Germinal center (tissue), 1 donor: Measurements from ENCODE around the gene IFT88.

ENCODE experiments used
- DNase-seq: peaks from one replicate; pipeline ENCODE4 v3.0.0; 2012; ENCODE audit warnings: mixed read lengths, low spot score

IFT88 gene

DNA sequence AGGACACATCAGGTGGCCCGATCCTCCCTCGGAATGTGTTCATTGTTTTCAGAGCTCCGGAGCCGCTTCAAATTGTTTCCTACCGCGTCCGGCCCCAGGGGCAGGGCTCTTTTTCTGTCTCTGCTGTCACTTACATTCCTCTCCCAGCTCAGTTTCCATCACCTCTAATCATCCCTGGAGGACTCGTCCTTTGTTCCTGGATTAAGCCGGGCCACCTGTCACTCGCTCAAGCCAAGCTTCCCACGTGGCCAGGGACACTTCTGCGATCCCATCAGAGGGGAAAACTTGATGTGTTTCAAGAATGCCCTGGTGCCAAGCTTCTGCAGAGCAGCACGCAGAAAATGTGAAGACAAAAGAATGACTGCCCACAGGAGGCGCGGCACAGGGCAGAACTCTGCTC is 150.0 kb downstream of the IFT88 start:
- no peak for DNase-seq

GRCh38 chr13:20717581-20718542 is 150.9 kb downstream of the IFT88 start:
- no peak for DNase-seq

GRCh38 chr13:20718958-20719566 is 152.1 kb downstream of the IFT88 start:
- DNase-seq = no peak

DNA sequence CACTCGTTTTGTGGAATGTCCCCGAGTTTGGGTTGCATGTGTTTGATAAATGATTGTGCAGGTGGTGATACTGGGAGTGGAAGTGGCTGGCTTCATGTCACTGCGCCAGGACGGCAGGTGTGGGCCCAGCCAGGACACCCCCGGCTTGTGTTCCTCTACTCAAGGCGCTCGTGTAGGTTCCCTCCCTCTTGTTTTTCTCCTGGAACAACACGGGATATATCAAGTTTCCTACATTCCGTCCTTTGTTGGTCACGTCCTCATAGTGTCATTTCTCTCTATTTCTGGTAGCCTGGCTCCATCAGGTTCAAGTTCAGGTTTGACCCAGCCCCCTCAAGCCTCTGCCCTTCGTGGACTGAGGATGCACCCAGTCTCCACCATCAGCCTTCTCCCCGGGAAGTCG is 152.8 kb downstream of the IFT88 start:
- DNase-seq = no peak

GRCh38 chr13:20720499-20720898 is 153.5 kb downstream of the IFT88 start:
- no peak for DNase-seq

- DNase-seq = no peak
These were observed 154.1 kb downstream of the IFT88 start for GRCh38 chr13:20721058-20721453.

DNA sequence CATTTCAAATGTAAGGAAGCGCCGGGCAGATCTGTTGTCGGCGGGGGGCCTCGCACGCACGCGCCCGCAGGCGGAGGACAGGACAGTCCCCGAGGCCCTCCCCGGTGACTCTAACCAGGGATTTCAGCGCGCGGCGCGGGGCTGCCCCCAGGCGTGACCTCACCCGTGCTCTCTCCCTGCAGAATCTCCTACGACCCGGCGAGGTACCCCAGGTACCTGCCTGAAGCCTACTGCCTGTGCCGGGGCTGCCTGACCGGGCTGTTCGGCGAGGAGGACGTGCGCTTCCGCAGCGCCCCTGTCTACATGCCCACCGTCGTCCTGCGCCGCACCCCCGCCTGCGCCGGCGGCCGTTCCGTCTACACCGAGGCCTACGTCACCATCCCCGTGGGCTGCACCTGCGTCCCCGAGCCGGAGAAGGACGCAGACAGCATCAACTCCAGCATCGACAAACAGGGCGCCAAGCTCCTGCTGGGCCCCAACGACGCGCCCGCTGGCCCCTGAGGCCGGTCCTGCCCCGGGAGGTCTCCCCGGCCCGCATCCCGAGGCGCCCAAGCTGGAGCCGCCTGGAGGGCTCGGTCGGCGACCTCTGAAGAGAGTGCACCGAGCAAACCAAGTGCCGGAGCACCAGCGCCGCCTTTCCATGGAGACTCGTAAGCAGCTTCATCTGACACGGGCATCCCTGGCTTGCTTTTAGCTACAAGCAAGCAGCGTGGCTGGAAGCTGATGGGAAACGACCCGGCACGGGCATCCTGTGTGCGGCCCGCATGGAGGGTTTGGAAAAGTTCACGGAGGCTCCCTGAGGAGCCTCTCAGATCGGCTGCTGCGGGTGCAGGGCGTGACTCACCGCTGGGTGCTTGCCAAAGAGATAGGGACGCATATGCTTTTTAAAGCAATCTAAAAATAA is 154.7 kb downstream of the IFT88 start:
- DNase-seq = peak; percentile 25

DNA sequence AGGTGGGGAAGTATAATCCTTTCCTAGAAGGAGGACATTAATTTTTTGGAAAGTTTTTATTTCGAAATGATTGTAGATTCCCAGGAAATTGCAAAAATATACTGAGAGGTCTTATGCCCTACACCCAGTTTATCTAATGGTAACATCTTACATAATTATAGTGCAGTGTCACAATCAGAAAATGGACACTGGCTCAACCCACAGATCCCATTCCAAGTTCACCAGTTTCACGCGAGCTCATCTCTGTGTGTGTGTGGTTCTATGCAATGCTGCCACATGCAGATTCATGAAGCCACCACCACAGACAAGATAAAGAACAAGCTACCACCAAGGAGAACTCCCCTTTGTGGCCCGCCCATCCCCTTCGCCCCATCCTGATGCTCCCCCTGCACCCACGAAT is 160.9 kb downstream of the IFT88 start:
- DNase-seq = no peak

DNA sequence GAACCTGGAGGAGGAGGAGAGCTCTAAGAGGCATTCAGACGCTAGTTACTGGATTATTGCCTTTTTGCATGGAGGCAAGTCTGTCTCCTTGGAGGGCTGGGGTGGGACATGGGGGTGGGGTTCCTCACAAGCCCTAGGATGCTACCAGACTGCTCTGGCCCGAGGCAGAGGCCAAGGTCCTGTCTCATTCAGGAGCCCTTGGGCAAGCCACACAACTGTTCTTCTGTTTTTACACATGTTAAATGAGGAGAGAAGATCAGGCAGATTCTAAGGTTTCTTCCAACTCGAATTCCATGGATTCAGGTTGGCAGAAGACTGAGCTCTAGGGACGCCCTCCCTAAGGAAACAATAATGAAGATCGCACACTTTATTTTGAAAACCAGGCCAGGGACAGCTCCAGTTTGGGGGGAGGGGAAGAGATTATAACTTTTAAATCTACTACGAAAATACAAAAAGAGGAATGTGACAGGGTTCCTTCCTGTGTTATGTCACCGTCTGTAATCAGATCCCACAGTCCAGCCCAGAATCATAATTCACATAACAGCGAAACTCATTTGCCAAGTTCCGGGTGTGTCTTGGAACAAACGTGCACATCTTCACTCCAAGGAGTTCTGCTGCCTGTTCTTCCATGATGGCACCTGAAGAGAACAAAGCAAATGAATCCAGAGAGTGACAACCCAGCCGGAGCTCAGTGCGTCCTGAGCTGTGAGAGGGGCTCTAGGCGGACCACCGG is 161.8 kb downstream of the IFT88 start:
- DNase-seq = no peak

DNA sequence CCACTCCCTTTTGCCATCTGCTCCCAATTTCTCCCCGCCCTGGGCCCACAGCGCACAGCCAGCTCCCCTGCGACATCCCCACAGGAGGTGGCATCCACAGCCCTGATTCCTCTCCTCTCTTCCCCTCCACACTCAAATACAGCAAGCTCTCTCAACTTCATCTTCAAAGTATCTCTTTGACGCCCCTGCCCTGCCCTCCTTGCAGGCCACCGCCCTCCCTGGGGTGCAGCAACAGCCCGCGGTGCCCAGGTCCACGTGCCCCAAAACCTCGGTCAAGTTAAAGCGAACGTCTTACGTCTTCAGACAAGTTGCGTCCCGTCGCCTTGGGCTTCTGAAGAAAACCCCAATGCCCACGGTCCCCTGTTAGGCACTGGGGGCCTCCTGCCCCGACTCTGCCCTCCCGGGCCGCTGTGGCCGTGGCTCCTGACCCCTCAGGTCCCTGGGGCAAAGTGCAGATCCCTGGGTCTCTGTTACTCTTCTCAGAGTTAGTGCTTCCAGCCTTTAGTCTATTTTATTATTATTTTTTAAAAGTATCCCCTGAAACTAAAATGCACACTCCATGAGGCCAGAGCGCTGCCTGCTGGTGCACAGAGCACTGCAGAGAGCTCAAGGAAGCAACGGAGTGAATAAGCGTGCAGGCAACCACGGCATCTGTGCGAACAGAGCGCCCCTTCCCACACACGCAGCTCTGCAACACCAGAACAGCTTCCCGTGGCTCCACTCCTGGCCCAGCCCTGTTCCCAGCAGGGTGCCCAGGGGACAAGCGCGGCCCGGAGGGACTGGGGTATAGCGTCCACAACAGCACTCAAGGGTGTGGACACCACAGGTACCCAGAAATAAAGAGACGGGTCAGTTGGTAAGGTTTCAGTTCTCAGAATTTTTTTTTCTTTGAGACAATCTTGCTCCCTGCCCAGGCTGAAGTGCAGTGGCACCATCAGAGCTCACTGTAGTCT is 163.0 kb downstream of the IFT88 start:
- no peak for DNase-seq

DNA sequence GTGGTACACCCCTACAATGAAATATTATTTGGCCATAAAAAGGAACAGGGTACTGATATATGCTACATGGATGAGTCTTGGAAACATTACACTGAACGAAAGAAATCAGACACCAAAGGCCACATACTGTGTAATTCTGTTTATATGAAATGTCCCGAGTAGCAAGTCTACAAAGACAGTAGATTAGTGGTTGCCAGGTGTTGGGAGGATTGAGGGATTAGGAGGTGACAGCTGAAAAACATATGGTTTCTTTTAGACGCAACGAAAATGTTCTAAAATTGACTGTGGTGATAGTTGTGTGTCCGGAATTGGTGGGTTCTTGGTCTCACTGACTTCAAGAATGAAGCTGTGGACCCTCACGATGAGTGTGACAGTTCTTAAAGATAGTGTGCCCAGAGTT is 171.7 kb downstream of the IFT88 start:
- DNase-seq = no peak

GRCh38 chr13:20740021-20740420 is 173.1 kb downstream of the IFT88 start:
- DNase-seq = no peak
